ENCODE measurements around the gene DTHD1.

- TF ChIP-seq CTCF (IDR thresholded peaks at IDR 0.05) = no peak
- no peak for TF ChIP-seq POLR2AphosphoS5 (IDR thresholded peaks at IDR 0.05)
- no peak for TF ChIP-seq POLR2A (IDR thresholded peaks at IDR 0.05)
These were observed 57.6 kb downstream of the DTHD1 start for GRCh38 chr4:36338973-36339372.
